ENCODE data around the gene NLRC3.

NLRC3 gene

GRCh38 chr16:3561626-3562025 is 15.6 kb downstream of the NLRC3 start:
- in situ Hi-C loops (cut with MboI; ENCODE audit: low pct_unique_long_range_greater_than_20kb, low sequenced_read_pairs), result no loop called here
- no peak for DNase-seq

GRCh38 chr16:3554351-3554928 is 22.8 kb downstream of the NLRC3 start:
- DNase-seq, result no peak
- in situ Hi-C loops (cut with MboI; ENCODE audit: low pct_unique_long_range_greater_than_20kb, low sequenced_read_pairs), result no loop called here

GRCh38 chr16:3553138-3553923 is 23.9 kb downstream of the NLRC3 start:
- in situ Hi-C loops (cut with MboI; ENCODE audit: low pct_unique_long_range_greater_than_20kb, low sequenced_read_pairs), result no loop called here
- no peak for DNase-seq

GRCh38 chr16:3550851-3551847 is 26.1 kb downstream of the NLRC3 start:
- no peak for DNase-seq
- in situ Hi-C loops (cut with MboI; ENCODE audit: low pct_unique_long_range_greater_than_20kb, low sequenced_read_pairs), result no loop called here

- in situ Hi-C loops (cut with MboI; ENCODE audit: low pct_unique_long_range_greater_than_20kb, low sequenced_read_pairs), result no loop called here
Observed at GRCh38 chr16:3549906-3550305, 27.3 kb downstream of the NLRC3 start.

GRCh38 chr16:3548859-3549258 is 28.3 kb downstream of the NLRC3 start:
- DNase-seq, result no peak
- in situ Hi-C loops (cut with MboI; ENCODE audit: low pct_unique_long_range_greater_than_20kb, low sequenced_read_pairs), result no loop called here

More at GRCh38 chr16:3549906-3550305, 27.3 kb downstream of the NLRC3 start:
- DNase-seq, result no peak

- no peak for DNase-seq
- in situ Hi-C loops (cut with MboI; ENCODE audit: low pct_unique_long_range_greater_than_20kb, low sequenced_read_pairs), result no loop called here
Observed at GRCh38 chr16:3548445-3548844, 28.8 kb downstream of the NLRC3 start.

- in situ Hi-C loops (cut with MboI; ENCODE audit: low pct_unique_long_range_greater_than_20kb, low sequenced_read_pairs), result no loop called here
- no peak for DNase-seq
Observed at GRCh38 chr16:3546986-3547682, 30.1 kb downstream of the NLRC3 start.

- in situ Hi-C loops (cut with MboI; ENCODE audit: low pct_unique_long_range_greater_than_20kb, low sequenced_read_pairs), result no loop called here
- DNase-seq, result no peak
Observed at GRCh38 chr16:3542601-3543373, 34.4 kb downstream of the NLRC3 start.

GRCh38 chr16:3541527-3542155 is 35.6 kb downstream of the NLRC3 start:
- DNase-seq, result no peak
- in situ Hi-C loops (cut with MboI; ENCODE audit: low pct_unique_long_range_greater_than_20kb, low sequenced_read_pairs), result no loop called here

GRCh38 chr16:3538222-3538621 is 39.0 kb downstream of the NLRC3 start:
- DNase-seq, result no peak
- in situ Hi-C loops (cut with MboI; ENCODE audit: low pct_unique_long_range_greater_than_20kb, low sequenced_read_pairs), result no loop called here

GRCh38 chr16:3536851-3537250 is 40.4 kb downstream of the NLRC3 start:
- in situ Hi-C loops (cut with MboI; ENCODE audit: low pct_unique_long_range_greater_than_20kb, low sequenced_read_pairs), result no loop called here
- no peak for DNase-seq

- no peak for DNase-seq
- in situ Hi-C loops (cut with MboI; ENCODE audit: low pct_unique_long_range_greater_than_20kb, low sequenced_read_pairs), result no loop called here
Observed at GRCh38 chr16:3536271-3536731, 40.9 kb downstream of the NLRC3 start.

- DNase-seq, result no peak
- in situ Hi-C loops (cut with MboI; ENCODE audit: low pct_unique_long_range_greater_than_20kb, low sequenced_read_pairs), result no loop called here
Observed at GRCh38 chr16:3534126-3534525, 43.1 kb downstream of the NLRC3 start.

GRCh38 chr16:3532741-3533140 is 44.5 kb downstream of the NLRC3 start:
- no peak for DNase-seq
- in situ Hi-C loops (cut with MboI; ENCODE audit: low pct_unique_long_range_greater_than_20kb, low sequenced_read_pairs), result no loop called here

GRCh38 chr16:3530371-3530914 is 46.8 kb downstream of the NLRC3 start:
- in situ Hi-C loops (cut with MboI; ENCODE audit: low pct_unique_long_range_greater_than_20kb, low sequenced_read_pairs), result no loop called here

GRCh38 chr16:3529175-3529574 is 48.0 kb downstream of the NLRC3 start:
- in situ Hi-C loops (cut with MboI; ENCODE audit: low pct_unique_long_range_greater_than_20kb, low sequenced_read_pairs), result no loop called here
- peak; percentile 13 for DNase-seq

More at GRCh38 chr16:3530371-3530914, 46.8 kb downstream of the NLRC3 start:
- DNase-seq, result no peak

- in situ Hi-C loops (cut with MboI; ENCODE audit: low pct_unique_long_range_greater_than_20kb, low sequenced_read_pairs), result no loop called here
- DNase-seq, result no peak
Observed at GRCh38 chr16:3528406-3528805, 48.8 kb downstream of the NLRC3 start.
